ENCODE data around the gene C2orf74.

DNA sequence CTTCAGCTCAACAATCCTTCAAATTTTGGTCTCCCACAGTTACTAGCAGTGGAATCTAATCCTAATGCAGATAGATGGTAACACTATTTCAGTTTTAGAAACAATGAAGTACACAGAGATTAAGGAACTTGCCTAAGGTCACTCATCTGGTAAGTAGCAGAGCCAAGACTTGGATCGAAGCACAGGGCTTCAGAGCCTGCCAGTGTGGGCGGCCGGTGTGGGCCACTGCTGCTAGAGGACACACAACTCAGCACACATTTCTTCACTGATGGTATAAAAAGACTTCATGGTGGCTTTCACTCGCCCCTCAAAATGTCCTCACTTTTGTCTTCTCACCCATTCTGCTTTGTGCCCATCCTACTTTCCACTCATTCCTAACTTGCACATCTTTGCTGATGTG is 11.1 kb downstream of the C2orf74 start:
- TF ChIP-seq, protein P1, sequence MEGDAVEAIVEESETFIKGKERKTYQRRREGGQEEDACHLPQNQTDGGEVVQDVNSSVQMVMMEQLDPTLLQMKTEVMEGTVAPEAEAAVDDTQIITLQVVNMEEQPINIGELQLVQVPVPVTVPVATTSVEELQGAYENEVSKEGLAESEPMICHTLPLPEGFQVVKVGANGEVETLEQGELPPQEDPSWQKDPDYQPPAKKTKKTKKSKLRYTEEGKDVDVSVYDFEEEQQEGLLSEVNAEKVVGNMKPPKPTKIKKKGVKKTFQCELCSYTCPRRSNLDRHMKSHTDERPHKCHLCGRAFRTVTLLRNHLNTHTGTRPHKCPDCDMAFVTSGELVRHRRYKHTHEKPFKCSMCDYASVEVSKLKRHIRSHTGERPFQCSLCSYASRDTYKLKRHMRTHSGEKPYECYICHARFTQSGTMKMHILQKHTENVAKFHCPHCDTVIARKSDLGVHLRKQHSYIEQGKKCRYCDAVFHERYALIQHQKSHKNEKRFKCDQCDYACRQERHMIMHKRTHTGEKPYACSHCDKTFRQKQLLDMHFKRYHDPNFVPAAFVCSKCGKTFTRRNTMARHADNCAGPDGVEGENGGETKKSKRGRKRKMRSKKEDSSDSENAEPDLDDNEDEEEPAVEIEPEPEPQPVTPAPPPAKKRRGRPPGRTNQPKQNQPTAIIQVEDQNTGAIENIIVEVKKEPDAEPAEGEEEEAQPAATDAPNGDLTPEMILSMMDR (IDR thresholded peaks at IDR 0.05), result no peak
- TF ChIP-seq ZFX (IDR thresholded peaks at IDR 0.05; ENCODE audit: borderline replicate concordance), result no peak

All from 22Rv1 (cell line).